ENCODE results near the gene BRD9. TPM values are rescaled to one million over a fixed set of nuclear protein-coding genes. Genes with fewer than 3 reads are reported as not detected.
"Not testable (repeated sequence)": the region's sequence is repeated elsewhere in the genome, so short reads cannot be mapped to it uniquely, and the experiment has no call there.

BRD9 gene
- polyA plus RNA-seq, 2 of the 4 experiments (the other 2 are of a cell fraction), result 11.6 to 28.9 TPM

DNA sequence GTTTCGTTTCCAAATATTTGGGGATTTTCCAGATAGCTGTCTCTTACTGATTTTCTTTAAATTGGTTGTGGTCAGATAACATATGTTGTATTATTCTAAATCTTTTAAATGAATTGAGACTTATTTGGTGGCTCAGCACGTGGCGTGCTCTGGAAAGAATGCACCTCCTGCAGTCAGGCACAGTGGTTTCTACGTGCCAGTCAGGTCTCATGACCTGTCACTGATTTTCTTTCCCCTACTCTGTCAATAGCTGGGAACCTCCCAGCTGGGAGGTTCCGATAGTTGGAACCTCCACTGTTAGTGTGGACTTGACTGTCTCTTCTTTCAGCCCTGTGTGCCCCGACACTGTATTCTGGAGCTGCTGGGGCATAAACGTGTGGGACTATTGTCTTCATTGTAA is 27.7 kb upstream of the BRD9 start (continued):
- TF ChIP-seq KDM1A (IDR thresholded peaks at IDR 0.05; ENCODE audit: low read depth), result no peak
- no peak for TF ChIP-seq USF2 (IDR thresholded peaks at IDR 0.05)
- TF ChIP-seq PBX3 (IDR thresholded peaks at IDR 0.05), result no peak

GRCh38 chr5:919356-920000 is 26.9 kb upstream of the BRD9 start:
- H3K4me3 ChIP-seq, result no peak overlapping the region
- no peak for ATAC-seq
- H3K9me3 ChIP-seq, result no peaks in the 10 kb centered on the region
- no peak for TF ChIP-seq FOSL2 (IDR thresholded peaks at IDR 0.05)
- TF ChIP-seq FOSL2 (CRISPR knock-in tag; IDR thresholded peaks at IDR 0.05), result peak; percentile 40
- TF ChIP-seq GATA3 (IDR thresholded peaks at IDR 0.05; ENCODE audit: borderline replicate concordance), result peak; percentile 70; the same call in 1 of the 2 replicates
- TF ChIP-seq HDAC2 (IDR thresholded peaks at IDR 0.05), result no peak
- no peak for TF ChIP-seq ZNF302 (CRISPR knock-in tag; IDR thresholded peaks at IDR 0.05)
- CTCF ChIA-PET, result interaction anchor here (0.6 to 6.3 kb wide), 14 partner anchors 14 to 255 kb away, joined by 3 to 82 read pairs (median 5); partner anchors contain the start of gene NKD2
- peak overlapping the region in 1 of 2 experiments; percentile 42; a peak in 1 of 6 replicates for H3K27ac ChIP-seq
- peaks cover 13% of the 10 kb centered on the region for H3K4me1 ChIP-seq
- WGBS (ENCODE audit: missing lambda C conversion rate), result 79% methylated on average over 9 of the region's 9 CpGs
- no peak for FAIRE-seq
- DNase-seq (ENCODE audit: low read depth in 1 of 2, low spot score in 1 of 2), result peak in 1 of 2 experiments; percentile 50
- POLR2A ChIA-PET, result no interaction called here
- peak overlapping the region; percentile 21; the same call in 1 of the 3 replicates for H3K4me2 ChIP-seq

DNA sequence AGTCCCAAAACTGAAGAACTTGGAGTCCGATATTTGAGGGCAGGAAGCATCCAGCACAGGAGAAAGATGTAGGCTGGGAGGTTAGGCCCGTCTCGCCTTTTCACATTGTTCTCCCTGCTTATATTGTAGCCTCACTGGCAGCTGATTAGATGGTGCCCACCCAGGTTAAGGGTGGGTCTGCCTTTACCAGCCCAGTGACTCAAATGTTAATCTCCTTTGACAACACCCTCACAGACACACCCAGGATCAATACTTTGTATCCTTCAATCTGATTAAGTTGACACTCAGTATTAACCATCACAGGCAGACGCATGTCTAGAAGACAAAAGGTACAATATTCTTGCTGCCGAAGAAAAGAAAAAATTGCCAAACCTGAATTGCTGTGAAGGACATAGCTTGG is 26.1 kb upstream of the BRD9 start:
- H3K4me3 ChIP-seq; H3K9me3 ChIP-seq; ATAC-seq; H3K4me2 ChIP-seq; DNase-seq (ENCODE audit: low read depth in 1 of 2, low spot score in 1 of 2); H3K27ac ChIP-seq; POLR2A ChIA-PET; FAIRE-seq: not testable (repeated sequence)
- 96% methylated on average over 5 of the region's 5 CpGs for WGBS (ENCODE audit: missing lambda C conversion rate)
- CTCF ChIA-PET, result interaction anchor here (0.9 to 5.9 kb wide), 7 partner anchors 15 to 256 kb away, joined by 3 to 44 read pairs (median 5); no protein-coding TSS in a partner anchor
- H3K4me1 ChIP-seq, result peaks cover 13% of the 10 kb centered on the region

- TF ChIP-seq SREBF2 (IDR thresholded peaks at IDR 0.05), result no peak
- TF ChIP-seq CEBPB (IDR thresholded peaks at IDR 0.05), result no peak
- TF ChIP-seq GATA3 (IDR thresholded peaks at IDR 0.05; ENCODE audit: borderline replicate concordance), result no peak
- no peak for TF ChIP-seq HDAC2 (IDR thresholded peaks at IDR 0.05)
- TF ChIP-seq, protein P1, sequence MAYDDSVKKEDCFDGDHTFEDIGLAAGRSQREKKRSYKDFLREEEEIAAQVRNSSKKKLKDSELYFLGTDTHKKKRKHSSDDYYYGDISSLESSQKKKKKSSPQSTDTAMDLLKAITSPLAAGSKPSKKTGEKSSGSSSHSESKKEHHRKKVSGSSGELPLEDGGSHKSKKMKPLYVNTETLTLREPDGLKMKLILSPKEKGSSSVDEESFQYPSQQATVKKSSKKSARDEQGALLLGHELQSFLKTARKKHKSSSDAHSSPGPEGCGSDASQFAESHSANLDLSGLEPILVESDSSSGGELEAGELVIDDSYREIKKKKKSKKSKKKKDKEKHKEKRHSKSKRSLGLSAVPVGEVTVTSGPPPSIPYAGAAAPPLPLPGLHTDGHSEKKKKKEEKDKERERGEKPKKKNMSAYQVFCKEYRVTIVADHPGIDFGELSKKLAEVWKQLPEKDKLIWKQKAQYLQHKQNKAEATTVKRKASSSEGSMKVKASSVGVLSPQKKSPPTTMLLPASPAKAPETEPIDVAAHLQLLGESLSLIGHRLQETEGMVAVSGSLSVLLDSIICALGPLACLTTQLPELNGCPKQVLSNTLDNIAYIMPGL (CRISPR knock-in tag; IDR thresholded peaks at IDR 0.05; ENCODE audit: borderline replicate concordance), result no peak
- TF ChIP-seq ZNF302 (CRISPR knock-in tag; IDR thresholded peaks at IDR 0.05), result no peak
- no peak for TF ChIP-seq POLR2A (IDR thresholded peaks at IDR 0.05; ENCODE audit: low read length)
- TF ChIP-seq CBX2 (IDR thresholded peaks at IDR 0.05; ENCODE audit: borderline replicate concordance, low read depth), result no peak
- no peak for TF ChIP-seq RNF2 (IDR thresholded peaks at IDR 0.05; ENCODE audit: borderline replicate concordance, low read depth)
- TF ChIP-seq POLR2AphosphoS2 (conservative IDR thresholded peaks at IDR 0.05; ENCODE audit: low read length), result no peak
- FAIRE-seq (no peak), ATAC-seq (no peak), DNase-seq (ENCODE audit: low read depth in 1 of 2, low spot score in 1 of 2) (no peak)
- Histone ChIP-seq H3K4me1 (peaks cover 30% of the 10 kb centered on the region), H3K9me3 (no peaks in the 10 kb centered on the region), H3K27ac (no peak overlapping the region), H3K4me2 (no peak overlapping the region), H3K4me3 (no peak overlapping the region)
- ChIA-PET CTCF (interaction anchor here (1.1 to 2.0 kb wide), 7 partner anchors 9 to 728 kb away, joined by 3 to 11 read pairs (median 7); no protein-coding TSS in a partner anchor), POLR2A (no interaction called here)
- WGBS (ENCODE audit: missing lambda C conversion rate), result 86% methylated on average over 9 of the region's 14 CpGs
Observed at GRCh38 chr5:916441-917293, 24.1 kb upstream of the BRD9 start.
